Panc1 (cell line): ENCODE results near the gene SERPINE3.

Experiments
- CTCF ChIP-seq: fragments of 450-650 bp; IDR thresholded peaks from 2 replicates; pipeline ENCODE4 v1.5.1; 2017; ENCODE audit warnings: mild to moderate bottlenecking
- POLR2AphosphoS5 ChIP-seq: IDR thresholded peaks from 2 replicates; pipeline ENCODE4 v1.6.1; 2012; ENCODE audit warnings: mild to moderate bottlenecking, low read depth, low read length, moderate library complexity
- REST ChIP-seq, 2 experiments: IDR thresholded peaks; 2 replicates each; pipeline ENCODE4 v1.6.1; 2011 to 2012; ENCODE audit warnings: low read depth in 2 of 2, control low read depth in 1 of 2, low read length in 1 of 2, mild to moderate bottlenecking in 1 of 2, moderate library complexity in 1 of 2; ENCODE audit not compliant: insufficient read depth in 1 of 2
- SIN3A ChIP-seq: IDR thresholded peaks from 2 replicates; pipeline ENCODE4 v1.6.1; 2012; ENCODE audit warnings: low read depth, mild to moderate bottlenecking, low read length, moderate library complexity, borderline replicate concordance; ENCODE audit not compliant: insufficient read depth
- TCF7L2 ChIP-seq: IDR thresholded peaks from 2 replicates; pipeline ENCODE4 v1.6.1; 2011; ENCODE audit warnings: mild to moderate bottlenecking, low read depth, low read length, inconsistent platforms

- no peak for TF ChIP-seq SIN3A
- TF ChIP-seq CTCF, result no peak
- no peak for TF ChIP-seq POLR2AphosphoS5
- no peak for TF ChIP-seq REST (IDR thresholded peaks at IDR 0.05; ENCODE audit: insufficient read depth in 1 of 2, low read depth in 2 of 2, low read length in 1 of 2)
- no peak for TF ChIP-seq TCF7L2
Measured at GRCh38 chr13:51333826-51334225, 5.7 kb upstream of the SERPINE3 start.
